ENCODE results near the gene IL12A.
A peak's percentile ranks its signal among the peaks of the same experiment; 100 is the strongest.

The IL12A gene
- total RNA-seq = 0.54 to 2.2 (median 1.4) reads per million in 4 donors

DNA sequence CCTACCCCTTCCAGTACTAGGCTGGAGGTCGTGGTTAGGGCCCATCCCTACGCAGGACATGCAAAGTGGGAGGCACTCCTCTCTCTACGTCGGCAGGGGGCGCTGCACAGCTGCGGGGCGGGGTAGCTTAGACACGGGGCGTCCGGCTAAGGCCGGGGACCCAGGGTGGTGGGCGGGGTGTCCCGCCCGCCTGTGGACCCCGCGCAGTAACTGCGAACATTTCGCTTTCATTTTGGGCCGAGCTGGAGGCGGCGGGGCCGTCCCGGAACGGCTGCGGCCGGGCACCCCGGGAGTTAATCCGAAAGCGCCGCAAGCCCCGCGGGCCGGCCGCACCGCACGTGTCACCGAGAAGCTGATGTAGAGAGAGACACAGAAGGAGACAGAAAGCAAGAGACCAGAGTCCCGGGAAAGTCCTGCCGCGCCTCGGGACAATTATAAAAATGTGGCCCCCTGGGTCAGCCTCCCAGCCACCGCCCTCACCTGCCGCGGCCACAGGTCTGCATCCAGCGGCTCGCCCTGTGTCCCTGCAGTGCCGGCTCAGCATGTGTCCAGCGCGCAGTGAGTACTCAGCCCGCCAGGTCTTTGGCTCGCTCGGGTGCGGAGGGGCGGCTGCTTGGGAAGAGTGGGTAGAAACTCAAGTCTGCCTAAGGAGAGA lies at the start of gene IL12A:
Gene IL12A (plus strand): TSS at position 219 of the 655 bp plus-strand sequence.
- peak; percentile 58 to 86 (median 68) for DNase-seq

GRCh38 chr3:159941038-159942000 lies 47.3 kb upstream of the IL12A start:
- DNase-seq = peak in 1 of 5 donors; percentile 48

DNA sequence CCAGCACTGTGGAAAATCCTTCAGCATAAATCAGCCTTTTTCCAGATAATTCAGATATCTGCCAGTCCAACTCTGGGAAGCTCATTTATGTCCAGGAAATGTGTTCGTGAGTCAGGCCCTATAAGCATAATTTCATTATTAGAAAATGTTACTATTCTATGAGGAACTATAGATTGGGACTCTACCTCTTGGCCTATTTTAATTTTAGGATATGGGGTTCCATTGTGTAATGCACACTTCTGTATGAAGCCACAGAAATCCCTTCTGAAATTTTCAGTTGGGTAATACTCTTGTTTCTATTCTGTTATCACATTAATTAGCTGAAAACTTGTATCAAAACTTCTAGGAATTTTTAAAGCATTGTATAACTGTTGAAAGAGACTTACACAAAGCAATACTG lies 43.9 kb upstream of the IL12A start:
- no peak for DNase-seq

GRCh38 chr3:159945930-159946329 lies 42.7 kb upstream of the IL12A start:
- no peak for DNase-seq

- no peak for DNase-seq
Measured at GRCh38 chr3:159947220-159947619, 41.4 kb upstream of the IL12A start.

- no peak for DNase-seq
Measured at GRCh38 chr3:159948429-159949144, 40.0 kb upstream of the IL12A start.

GRCh38 chr3:159950156-159950898 lies 38.3 kb upstream of the IL12A start:
- no peak for DNase-seq

- no peak for DNase-seq
Measured at GRCh38 chr3:159951540-159951939, 37.1 kb upstream of the IL12A start.

DNA sequence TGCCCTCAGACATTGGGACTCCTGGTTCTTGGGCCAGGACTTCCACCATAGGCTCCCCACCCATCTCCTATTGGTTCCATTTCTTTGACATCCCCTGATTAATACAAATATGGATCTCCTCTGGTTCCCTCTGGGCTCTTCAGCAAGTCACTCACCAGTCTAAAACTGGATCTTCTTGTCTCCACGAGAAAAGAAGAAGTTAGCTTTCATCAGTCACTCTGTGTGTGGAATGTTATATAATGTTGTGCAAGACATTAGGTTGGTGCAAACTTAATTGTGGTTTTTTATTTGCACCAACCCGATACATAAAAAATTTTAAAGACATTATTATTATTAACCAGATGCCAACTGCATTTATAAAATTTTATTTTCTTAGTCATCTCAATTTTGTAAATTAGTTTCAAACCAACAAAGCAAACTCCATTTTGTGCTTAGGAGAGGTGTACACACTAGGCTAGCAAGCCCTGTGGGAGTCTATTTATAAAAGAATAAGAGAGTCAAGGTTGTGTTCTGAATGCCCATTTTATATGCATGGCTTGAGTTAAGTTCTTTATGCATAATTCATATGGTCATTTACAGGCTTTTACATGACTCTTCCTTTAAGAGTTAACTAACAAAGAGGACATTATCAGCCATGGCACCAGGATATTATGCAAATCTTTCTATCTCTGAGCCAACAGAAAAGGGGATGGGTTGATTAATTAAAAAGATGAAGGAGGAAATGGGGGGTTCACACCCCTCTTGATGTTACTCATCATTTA lies 35.1 kb upstream of the IL12A start:
- DNase-seq = no peak

DNA sequence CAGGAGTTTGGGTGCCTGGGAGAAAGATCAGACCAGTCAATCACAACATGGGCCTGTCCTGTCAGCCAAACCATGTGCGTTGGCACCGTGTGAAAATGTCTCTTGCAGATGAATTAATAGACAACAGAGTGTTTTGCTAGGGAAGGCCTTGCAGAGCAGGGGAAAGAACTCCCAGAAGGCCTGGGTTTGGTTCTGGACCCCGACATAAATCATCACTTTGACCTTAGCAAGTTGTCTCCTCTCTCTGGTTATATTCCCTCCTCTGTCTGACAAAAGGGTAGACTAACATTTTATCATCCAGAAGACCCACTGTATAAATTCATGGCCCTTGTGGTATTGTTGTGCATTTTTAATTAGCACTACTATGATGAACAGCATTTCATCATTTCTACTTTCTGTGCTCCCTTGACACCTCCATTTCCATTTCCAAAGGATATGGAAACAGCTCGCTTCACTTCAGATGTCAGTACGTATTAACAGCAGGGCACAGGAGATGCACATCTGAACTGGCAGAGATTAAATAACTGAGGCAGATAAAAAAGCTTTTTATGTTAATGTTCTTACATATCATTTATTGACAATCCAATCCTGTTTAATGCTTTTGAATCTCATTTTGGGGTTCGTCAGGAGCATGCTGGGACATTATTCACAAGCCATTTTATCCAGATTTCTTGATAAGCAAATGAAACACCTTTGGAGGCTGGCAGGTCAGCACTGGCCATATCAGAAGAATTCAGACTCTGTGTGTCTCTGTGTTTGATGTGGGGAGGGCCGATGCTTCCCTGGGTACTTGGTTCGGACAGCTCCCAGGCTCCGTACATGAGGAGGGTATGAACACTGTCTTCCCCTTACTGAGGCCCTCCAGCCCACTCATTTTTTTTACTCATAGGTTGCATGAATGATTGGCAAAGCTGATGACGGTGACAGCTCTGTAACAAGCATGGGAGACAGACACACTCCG lies 28.2 kb upstream of the IL12A start:
- no peak for DNase-seq

DNA sequence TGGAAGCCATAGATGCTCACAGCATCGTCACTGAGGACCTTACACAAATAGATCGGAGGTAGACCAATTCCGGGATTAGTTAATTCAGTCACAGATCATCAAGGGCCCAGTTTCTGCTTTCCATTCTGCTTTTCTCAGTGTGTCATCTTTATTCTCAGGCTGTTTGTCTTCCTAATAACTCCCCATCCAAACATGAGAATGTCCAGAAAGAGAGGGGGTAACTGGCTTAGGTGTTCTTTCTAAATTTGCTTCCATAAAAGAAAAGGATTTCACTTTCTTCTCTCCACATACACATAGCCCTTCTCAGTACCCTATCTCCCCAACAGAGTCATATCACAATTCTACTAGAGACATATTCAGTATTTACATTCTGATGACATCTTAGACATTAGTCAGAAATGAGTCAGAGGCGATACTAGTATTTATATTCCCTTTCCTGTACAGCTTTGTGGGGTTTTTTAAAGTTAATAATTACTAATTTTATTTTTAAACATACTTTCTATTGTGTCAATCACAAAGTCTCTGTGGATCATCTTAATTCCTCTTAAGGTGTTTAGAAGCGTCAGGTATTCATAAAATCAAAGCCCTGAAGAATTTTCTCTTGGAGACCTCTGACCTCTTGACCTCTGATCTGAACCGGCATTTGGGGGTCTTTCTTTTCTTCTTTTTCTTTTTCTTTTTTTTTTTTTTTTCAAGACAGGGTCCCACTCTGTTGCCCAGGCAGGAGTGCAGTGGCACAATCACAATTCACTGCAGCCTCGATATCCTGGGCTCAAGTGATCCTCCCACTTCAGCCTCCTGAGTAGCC lies 24.3 kb upstream of the IL12A start:
- DNase-seq = peak in 1 of 5 donors; percentile 17

DNA sequence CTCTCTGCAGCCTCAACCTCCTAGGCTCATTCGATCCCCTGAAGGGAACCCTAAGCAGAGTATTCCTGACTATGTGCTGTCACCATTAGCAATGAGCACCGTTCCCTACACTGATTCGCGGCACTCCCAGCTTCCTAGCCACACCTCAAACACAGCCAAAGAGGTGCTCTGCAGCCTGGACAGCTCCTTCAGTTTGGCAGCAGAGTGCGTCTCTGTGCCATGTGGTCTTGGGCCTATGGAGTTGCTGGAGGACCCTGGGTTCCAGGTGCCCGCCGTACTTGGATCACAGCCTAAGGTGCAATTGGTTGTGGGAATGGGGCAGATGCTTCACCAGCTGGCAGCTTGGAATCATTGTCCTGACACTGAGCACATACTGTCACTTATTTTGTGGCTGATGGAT lies 17.3 kb upstream of the IL12A start:
- no peak for DNase-seq

DNA sequence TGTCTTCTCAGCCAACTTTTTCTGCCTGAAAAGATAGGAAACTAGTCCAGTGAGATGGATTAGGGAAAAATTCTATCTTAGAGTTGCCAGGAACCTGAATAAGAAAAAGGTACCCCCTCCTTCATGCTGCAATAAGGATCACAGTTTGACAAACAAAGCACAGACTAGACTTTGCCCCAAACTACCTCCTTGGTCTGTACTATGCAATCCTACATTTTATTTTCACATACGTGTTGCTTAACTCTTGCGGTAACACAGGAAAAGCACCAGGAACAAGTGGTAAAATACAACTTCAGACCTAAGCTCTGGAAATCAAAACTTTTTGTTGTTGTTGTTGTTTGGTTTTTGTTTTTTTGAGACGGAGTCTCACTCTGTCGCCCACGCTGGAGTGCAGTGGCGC lies 11.3 kb upstream of the IL12A start:
- DNase-seq = no peak

DNA sequence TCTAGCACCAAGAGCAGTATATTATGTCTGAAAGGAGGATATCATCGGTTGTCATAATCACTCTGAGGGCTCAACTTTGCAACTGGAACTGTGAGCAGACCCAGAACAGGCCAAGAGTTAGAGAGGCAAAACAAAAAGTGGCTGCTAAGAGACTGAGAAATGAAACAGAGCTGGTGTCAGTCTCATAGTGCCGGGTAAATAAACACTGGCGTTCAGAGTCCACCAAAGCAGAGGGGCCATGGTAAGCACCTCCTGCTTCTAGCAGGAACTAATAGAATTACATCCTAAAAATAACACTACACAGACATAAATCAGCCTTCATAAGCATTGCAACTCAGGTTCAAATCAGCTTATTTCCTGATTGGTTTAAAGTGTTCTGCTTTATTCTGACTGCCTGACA lies 10.3 kb upstream of the IL12A start:
- no peak for DNase-seq

DNA sequence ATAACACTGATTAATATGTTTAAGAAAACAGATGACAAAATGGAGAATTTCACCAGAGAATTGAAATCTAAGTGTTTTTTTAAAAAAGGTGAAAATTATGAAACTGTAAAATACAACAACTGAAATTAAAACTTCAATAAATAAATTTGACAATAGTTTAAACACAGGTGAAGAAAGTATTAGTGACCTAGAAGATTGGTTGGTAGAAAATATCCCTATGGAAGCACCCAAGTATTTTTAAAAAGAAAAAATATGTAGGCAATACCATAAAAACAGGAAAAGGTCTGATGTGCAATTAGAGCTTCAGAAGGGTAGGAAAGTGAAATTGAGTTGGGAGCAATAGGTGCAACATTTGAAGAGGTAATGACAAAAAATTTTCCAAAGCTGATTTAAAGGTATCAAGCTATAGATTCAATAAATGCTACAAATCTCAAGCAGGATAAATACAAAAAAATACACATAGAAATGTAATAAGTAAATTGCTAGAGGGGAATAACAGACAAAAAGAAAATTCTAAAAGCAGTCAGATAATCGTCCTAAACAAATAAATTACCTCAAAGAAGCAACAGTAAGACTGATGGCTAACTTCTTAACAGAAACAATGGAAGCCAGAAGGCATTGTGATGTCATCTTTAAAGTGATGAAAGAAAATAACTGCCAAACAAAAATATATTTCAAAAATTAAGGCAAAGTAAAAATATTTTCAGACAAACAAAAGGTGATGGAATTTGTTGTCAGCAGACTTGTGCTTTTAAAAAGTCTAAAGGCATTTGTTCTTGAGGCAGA lies 9.5 kb upstream of the IL12A start:
- DNase-seq = no peak

- no peak for DNase-seq
Measured at GRCh38 chr3:159982442-159982974, 6.1 kb upstream of the IL12A start.

- no peak for DNase-seq
Measured at GRCh38 chr3:159987291-159987711, 1.3 kb upstream of the IL12A start.

Measured in T-helper 1 cell (primary cell).